Choroid plexus epithelial cell (primary cell): ENCODE measurements around the gene BUB1.
A peak's percentile ranks its signal among the peaks of the same experiment; 100 is the strongest.

Experiments used
- DNase-seq: peaks from one replicate; pipeline ENCODE4 v3.0.0-alpha.2; 2010; ENCODE audit warnings: low read depth
- H3K4me3 ChIP-seq: 2 replicates; pipeline ENCODE4 v1.5.1; 2011; ENCODE audit warnings: low read depth, mild to moderate bottlenecking, control low read depth, low read length, moderate library complexity
- CTCF ChIP-seq: conservative IDR thresholded peaks from 2 replicates; pipeline ENCODE4 v1.5.1; 2011; ENCODE audit warnings: low read depth, mild to moderate bottlenecking, control low read depth, inconsistent platforms, low read length, moderate library complexity

BUB1 gene

DNA sequence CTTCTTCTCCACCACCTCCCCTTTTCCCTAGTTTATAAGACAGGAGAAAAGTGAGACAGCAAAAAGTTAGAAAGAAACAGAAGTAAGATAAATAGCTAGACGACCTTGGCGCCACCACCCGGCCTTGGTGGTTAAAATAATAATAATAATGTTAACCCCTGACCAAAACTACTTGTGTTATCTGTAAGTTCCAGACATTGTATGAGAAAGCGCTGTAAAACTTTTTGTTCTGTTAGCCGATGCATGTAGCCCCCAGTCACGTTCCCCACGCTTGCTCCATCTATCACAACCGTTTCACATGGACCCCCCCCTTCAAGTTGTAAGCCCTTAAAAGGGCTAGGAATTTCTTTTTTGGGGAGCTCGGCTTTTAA is 1.5 kb upstream of the BUB1 start:
- H3K4me3 ChIP-seq: peak overlapping the region; percentile 76

GRCh38 chr2:110678457-110679336 is 834 bp upstream of the BUB1 start:
- H3K4me3 ChIP-seq: peak overlapping the region; percentile 76
- no peak for TF ChIP-seq CTCF
- DNase-seq: peak; percentile 39

More for the DNA sequence above, 1.5 kb upstream of the BUB1 start:
- TF ChIP-seq CTCF: peak; percentile 22
- DNase-seq: no peak

GRCh38 chr2:110677080-110677479 is 783 bp downstream of the BUB1 start:
- no peak for TF ChIP-seq CTCF
- H3K4me3 ChIP-seq: peak overlapping the region; percentile 76
- no peak for DNase-seq

- H3K4me3 ChIP-seq: no peak overlapping the region
- DNase-seq: no peak
- TF ChIP-seq CTCF: no peak
These were observed 2.2 kb downstream of the BUB1 start for GRCh38 chr2:110675679-110676078.

GRCh38 chr2:110674620-110675555 is 3.0 kb downstream of the BUB1 start:
- peak; percentile 64 for DNase-seq
- no peak for TF ChIP-seq CTCF
- peak overlapping the region; percentile 1 for H3K4me3 ChIP-seq

DNA sequence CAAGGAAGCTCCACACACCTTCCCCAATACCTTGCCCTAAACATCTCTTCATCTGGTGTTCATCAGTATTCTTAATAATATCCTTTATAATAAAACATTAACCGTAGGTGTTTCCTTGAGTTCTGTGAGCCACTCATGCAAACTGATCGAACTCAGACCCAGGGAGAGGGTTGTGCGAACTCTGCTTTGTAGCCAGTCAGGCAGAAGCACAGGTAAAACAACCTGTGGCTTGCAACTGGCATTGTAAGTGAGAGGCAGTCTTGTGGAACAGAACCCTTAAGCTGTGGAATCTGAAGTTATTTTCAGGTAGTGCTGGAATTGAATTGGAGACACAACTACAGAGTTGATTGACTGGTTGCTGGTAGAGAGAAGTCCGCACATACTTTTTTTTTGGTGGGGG is 4.7 kb downstream of the BUB1 start:
- no peak for TF ChIP-seq CTCF
- DNase-seq: no peak

More for the DNA sequence above, 4.7 kb downstream of the BUB1 start:
- no peak overlapping the region for H3K4me3 ChIP-seq
